Umbilical cord (tissue), 2 donors: ENCODE measurements around the gene PSMA6. TPM values are rescaled to one million over a fixed set of nuclear protein-coding genes. Genes with fewer than 3 reads are reported as not detected.
"Not testable (repeated sequence)": the region's sequence is repeated elsewhere in the genome, so short reads cannot be mapped to it uniquely, and the experiment has no call there.

Experiments
- DNase-seq: peaks from one replicate; pipeline ENCODE4 v3.0.0-alpha.2; 2015; ENCODE audit warnings: low spot score
- total RNA-seq: library from RNA; depleted of rRNA; stranded (reverse); fragments of >200 nt; gene quantifications from one replicate; pipeline ENCODE4 v1.2.3, GENCODE V29; 2014; ENCODE audit warnings: low replicate concordance; ENCODE audit not compliant: insufficient read depth

PSMA6 gene
- total RNA-seq, 1 donor from 2014 or later = 117 TPM

DNA sequence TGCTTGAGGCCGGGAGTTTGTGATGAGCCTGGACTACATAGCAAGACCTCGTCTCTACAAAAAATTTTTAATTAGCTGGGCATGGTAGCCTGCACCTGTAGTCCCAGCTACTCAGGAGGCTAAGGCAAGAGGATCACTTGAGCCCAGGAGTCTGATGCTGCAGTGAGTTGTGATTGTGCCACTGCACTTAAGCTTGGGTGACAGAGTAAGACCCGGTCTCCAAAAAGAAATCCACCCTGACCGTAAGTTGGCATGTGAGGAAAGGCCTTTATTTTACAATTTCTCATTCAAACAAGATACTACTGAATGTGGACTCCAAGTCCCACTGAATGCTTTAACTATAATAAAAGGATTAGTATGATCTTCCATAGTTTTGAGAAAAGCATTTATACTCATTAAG is 27.3 kb downstream of the PSMA6 start:
- DNase-seq = no peak

GRCh38 chr14:35320472-35320871 is 28.3 kb downstream of the PSMA6 start:
- DNase-seq = no peak

DNA sequence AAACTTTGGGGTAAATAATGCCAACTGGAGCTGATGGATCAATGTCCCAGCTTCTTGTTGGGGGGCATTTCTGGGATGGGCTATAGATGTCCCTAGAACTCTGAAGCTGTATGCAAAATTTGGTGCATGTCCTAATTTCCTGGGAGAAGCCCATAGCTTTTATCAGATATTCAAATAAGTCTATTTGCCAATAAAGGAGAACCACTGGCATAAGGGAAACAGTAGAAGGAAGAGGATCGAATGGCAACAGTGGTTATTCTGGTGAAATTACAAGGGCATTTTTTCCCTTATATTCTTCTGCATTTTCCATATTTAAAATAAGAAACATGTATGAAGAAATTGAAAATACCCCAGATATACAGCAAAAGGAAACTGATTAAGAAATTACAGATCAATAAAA is 34.2 kb downstream of the PSMA6 start:
- DNase-seq = no peak

DNA sequence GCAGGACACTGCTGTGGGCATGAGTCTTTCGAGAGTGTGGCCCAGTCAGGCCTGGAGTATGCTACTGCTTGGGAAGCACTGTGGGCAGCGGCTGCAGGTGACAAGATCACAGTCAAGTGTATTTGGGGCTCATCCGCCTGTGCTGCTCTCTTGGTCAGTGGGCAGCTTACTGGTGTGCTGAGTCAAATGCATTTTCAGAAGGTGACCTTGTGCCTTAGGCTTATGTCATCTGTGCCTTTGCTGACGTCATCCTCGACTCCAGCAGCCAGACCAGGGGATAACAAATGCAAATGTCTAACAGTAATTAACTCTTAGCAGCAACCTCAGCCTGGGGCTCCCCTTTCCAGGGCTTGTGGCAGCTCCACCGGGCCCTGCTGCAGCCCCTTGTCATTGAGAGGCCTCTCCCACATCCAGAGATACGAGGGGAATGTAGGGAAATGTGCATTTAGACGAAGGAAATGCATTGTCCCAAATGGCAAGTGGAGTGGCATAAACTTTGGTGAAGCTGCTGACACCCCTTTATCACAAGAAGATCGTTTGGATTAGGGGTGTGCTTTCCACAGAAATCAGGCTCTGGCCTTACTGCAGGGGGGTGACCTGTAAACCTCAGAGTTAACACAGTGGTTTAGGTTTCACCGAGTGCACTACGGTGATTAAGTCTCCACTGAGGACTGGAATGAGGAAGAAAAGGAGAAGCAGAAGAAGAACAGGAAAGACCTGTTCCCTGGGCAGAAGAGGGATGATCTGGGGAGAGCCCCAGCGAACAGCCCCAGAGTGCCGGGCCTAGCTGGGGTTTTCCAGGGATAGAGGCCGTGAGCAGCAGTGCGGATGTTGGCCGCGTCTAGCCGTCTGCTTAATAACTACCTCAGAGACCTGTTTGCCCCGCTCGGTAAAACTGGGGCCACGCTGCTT is 39.7 kb downstream of the PSMA6 start:
- peak; percentile 74 for DNase-seq

DNA sequence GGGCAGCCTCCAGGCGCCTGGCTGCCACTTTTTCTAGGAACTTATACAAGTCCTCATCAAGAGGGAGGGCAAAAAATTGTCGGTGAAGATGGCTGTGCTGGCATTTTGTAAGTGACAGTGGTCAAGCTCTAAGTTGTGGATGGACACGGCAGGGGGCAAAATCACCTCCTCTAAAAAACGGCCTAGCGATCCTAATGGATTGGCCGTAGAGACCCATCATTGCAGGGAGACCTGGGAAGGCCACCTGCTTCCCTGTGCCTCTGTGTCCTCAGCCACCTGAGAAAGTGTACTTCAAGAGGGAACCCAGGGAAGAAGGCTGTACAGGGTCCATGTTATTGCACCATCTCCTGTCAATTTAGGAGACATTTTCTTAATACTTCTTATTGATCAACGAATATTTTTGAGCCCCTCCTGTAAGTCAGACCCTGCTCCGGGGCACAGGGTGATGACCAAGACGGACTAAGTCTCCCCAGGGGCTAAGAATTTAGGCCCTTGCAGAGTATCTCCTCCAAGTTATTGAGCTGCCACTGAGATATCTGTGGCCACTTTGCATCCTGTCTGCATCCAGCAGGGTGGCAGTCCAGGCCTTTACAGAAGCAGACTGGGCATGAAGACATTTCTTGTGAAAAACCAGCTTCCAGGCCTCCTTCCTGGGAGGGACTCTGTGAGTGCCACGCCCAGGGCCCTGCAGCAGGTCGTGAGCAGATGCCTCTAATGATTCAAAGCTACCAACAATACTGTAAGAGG is 40.5 kb downstream of the PSMA6 start:
- DNase-seq = peak; percentile 72

- no peak for DNase-seq
Measured at GRCh38 chr14:35333264-35333730, 41.1 kb downstream of the PSMA6 start.

DNA sequence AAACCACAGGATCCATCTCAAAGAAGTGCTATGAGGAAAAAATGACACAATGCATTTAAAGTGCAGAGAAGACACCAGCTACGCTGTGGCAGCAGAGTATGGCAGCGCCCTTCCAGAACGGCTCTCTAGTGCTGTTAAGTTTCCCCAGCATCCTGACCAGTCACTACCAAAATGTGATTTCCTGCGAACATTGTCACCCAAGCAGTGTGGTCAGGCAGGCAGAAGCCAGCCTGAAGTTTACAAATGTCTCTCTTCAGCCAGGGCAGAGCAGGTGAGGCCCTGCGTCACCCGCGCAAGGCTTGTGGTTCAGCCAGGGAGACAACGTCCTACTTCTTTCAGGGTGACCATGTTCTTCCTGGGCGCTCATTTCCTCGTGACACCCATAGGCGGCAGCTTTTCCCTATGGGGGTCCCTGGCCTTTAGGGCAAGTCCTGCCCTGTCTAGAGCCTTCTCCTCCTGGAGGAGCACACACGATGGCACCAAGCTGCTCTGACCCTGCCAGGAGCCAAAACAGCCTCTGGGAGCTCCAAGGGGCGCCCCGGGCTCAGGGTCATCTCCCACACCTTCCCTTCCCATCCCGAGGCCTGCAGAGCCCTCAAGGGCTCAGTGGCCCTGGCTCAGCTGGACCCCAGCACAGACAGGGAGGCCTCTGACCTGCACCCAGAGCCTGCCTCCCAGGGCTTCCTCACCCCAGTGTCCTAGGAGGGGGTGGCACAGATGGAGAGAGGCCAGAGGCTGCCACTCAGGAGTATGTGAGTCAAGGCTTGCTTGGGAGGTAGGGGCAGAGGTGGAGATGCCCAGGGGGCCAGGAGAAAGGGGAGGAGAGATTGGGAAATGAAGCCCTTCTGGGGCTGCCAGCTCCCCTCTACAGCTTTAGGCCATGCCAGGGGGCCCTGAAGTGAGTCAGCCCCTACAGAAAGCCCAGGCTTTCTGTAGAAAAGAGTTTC is 41.9 kb downstream of the PSMA6 start:
- DNase-seq = no peak

GRCh38 chr14:35335388-35336092 is 43.4 kb downstream of the PSMA6 start:
- no peak for DNase-seq

DNA sequence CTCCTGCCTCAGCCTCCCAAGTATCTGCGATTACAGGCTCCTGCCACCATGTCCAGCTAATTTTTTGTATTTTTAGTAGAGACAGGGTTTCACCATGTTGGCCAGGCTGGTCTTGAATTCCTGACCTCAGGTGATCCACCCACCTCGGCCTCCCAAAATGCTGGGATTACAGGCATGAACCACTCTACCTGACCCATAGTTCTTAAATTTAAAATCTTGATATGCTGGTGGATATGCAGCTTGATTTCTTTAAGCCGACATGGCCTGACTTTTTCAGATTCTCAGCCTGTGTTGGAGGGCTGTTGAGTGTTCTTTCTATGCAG is 44.0 kb downstream of the PSMA6 start:
- not testable (repeated sequence) for DNase-seq

GRCh38 chr14:35336494-35337268 is 44.5 kb downstream of the PSMA6 start:
- peak; percentile 96 for DNase-seq

- DNase-seq = no peak
Measured at GRCh38 chr14:35337269-35338255, 45.4 kb downstream of the PSMA6 start.

DNA sequence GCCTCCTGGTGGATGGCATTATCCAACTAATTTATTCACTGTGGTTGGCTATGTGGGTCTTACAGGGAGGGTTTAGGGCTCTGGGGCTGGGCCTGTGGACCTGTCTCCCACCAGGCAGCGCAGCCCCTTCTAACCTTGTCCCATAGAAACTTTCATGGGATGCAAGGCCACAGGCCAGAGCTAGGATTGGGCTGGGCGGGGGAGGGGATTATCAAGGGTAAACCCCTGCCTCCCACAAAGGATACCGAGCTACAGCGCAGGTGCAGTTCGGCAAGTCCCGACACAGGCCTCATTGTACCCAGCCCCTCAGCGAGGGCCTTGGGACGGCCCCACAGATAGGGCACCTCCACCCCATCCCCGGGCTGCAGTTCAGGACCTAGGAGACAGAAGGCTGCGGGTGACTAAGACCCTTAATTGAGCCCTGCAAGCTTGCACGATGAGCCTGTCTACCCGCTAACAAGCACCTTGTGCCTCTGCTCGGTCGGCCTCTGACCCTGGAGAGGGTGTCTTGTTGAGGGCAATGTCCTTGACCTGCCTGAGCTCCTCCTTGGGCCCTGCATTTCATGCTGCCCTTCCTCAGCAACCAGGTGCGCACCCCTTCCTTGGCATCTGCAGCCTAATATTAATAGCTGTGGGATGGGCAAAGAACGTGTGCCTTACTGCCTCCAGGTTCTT is 46.7 kb downstream of the PSMA6 start:
- no peak for DNase-seq

DNA sequence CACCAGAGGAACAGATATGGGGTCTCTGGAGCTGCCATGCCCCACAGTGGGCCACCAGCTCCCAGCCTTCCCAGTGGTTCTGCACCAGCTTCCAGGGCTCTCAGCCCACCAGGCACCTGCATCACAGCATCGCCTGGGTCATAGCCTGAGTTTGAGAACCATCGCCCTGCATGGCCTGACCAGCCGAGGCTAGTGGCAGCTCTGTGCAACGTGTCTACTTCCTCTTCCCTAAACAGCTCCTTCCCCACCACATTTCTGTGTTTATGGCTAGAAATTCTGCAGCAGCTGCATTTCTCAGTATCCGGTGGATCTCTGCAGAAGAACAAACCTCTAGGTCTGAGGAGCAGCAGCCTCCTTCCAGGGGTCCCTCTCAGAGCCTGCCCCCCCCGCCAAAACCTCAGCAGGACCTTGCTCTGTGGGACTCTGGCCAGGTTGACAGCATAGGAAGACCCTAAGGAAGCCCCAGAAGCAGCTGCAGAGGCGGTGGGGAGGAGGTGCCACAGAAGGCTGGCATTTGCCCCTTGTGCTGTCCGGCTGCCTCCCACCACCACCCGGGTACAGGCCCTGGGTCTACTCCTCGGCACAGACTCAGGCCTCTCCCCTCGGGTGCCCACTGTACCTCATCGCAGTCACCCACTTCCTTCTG is 47.7 kb downstream of the PSMA6 start:
- DNase-seq = no peak

DNA sequence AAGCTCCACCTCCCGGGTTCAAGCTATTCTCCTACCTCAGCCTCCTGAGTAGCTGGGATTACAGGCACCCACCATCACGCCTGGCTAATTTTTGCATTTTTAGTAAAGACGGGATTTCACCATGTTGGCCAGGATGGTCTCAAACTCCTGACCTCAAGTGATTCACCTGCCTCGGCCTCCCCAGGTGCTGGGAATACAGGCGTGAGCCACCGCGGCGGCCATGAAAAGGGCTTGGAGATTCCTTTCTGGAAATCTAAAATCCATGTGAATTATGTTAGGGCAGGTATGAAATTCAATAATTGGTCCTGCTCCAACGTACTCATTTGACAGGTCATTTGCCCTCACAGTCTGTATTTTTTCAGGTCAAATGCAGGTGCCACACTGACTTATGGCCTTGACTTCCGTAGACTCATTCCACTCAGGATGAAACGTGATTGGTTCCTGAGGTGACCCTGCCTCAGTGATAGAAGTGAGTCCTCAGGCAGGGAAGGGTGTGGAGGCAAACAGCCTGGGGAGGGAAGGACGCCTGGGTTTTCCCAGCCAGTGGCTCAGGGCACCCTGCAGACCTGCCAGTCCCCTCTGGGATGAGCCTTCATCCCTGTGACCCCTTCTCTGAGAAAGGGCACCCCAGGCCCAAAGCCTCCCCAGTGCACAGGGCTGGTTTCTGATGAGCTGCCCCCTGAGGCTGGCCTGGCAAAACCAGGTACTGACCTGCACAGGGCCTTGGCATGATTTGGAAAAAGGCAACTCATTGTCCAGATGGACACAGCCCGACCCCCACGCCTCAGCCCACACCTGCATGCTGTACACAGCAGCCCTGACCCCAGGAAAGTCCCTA is 48.7 kb downstream of the PSMA6 start:
- no peak for DNase-seq

GRCh38 chr14:35341454-35341750 is 49.2 kb downstream of the PSMA6 start:
- DNase-seq = no peak

GRCh38 chr14:35341751-35342488 is 49.7 kb downstream of the PSMA6 start:
- peak; percentile 97 for DNase-seq
